H9 (cell line): ENCODE data around the gene ARFGEF3. TPM values are rescaled to one million over a fixed set of nuclear protein-coding genes. Genes with fewer than 3 reads are reported as not detected.

Experiments used
- DNase-seq: peaks from one replicate; pipeline ENCODE4 v3.0.0-alpha.2; 2017
- H2AFZ ChIP-seq: one replicate; pipeline ENCODE4 v1.6.1; 2013; ENCODE audit warnings: mild to moderate bottlenecking, low read length, control low read depth, moderate library complexity
- H2AK5ac ChIP-seq: 2 replicates; pipeline ENCODE4 v1.6.1; 2013; ENCODE audit warnings: low read length, control low read depth, mixed read lengths; ENCODE audit not compliant: insufficient read length
- H2BK120ac ChIP-seq: one replicate; pipeline ENCODE4 v1.6.1; 2013; ENCODE audit warnings: low read depth, mild to moderate bottlenecking, low read length, control low read depth, inconsistent platforms; ENCODE audit not compliant: poor library complexity, severe bottlenecking
- H2BK12ac ChIP-seq: 2 replicates; pipeline ENCODE4 v1.6.1; 2013; ENCODE audit warnings: low read length, control low read depth, mixed read lengths, low read depth; ENCODE audit not compliant: insufficient read length
- H2BK15ac ChIP-seq: 2 replicates; pipeline ENCODE4 v1.6.1; 2013; ENCODE audit warnings: low read depth, low read length, control low read depth
- H2BK20ac ChIP-seq: one replicate; pipeline ENCODE4 v1.6.1; 2013; ENCODE audit warnings: low read depth, mild to moderate bottlenecking, low read length, control low read depth, inconsistent platforms; ENCODE audit not compliant: poor library complexity, severe bottlenecking
- H2BK5ac ChIP-seq: 2 replicates; pipeline ENCODE4 v1.6.1; 2013; ENCODE audit warnings: low read length, control low read depth, mixed read lengths; ENCODE audit not compliant: insufficient read length
- H3K14ac ChIP-seq: 2 replicates; pipeline ENCODE4 v1.6.1; 2013; ENCODE audit warnings: low read length, control low read depth; ENCODE audit not compliant: insufficient read depth
- H3K18ac ChIP-seq: 2 replicates; pipeline ENCODE4 v1.6.1; 2013; ENCODE audit warnings: low read depth, mild to moderate bottlenecking, mixed read lengths, low read length, control low read depth; ENCODE audit not compliant: insufficient read length
- H3K23ac ChIP-seq: 2 replicates; pipeline ENCODE4 v1.6.1; 2013; ENCODE audit warnings: low read length, control low read depth, mixed read lengths, low read depth; ENCODE audit not compliant: insufficient read length
- H3K23me2 ChIP-seq: 2 replicates; pipeline ENCODE4 v1.6.1; 2013; ENCODE audit warnings: low read depth, mild to moderate bottlenecking, mixed read lengths, low read length, control low read depth; ENCODE audit not compliant: insufficient read length, poor library complexity, severe bottlenecking
- H3K27ac ChIP-seq: 2 replicates; pipeline ENCODE4 v1.5.1; 2013; ENCODE audit warnings: low read length, control low read depth, mixed read lengths, low read depth; ENCODE audit not compliant: insufficient read length
- H3K27me3 ChIP-seq: 2 replicates; pipeline ENCODE4 v1.6.1; 2013; ENCODE audit warnings: low read length, control low read depth, inconsistent platforms; ENCODE audit not compliant: insufficient read depth
- H3K4ac ChIP-seq: 2 replicates; pipeline ENCODE4 v1.6.1; 2013; ENCODE audit warnings: low read depth, mild to moderate bottlenecking, control low read depth, inconsistent platforms, low read length, moderate library complexity
- H3K4me1 ChIP-seq: 2 replicates; pipeline ENCODE4 v1.6.1; 2013; ENCODE audit warnings: low read length, control low read depth, inconsistent platforms; ENCODE audit not compliant: insufficient read depth
- H3K4me2 ChIP-seq: 2 replicates; pipeline ENCODE4 v1.6.1; 2013; ENCODE audit warnings: low read length, control low read depth, mixed read lengths; ENCODE audit not compliant: insufficient read length, insufficient read depth
- H3K56ac ChIP-seq: 2 replicates; pipeline ENCODE4 v1.6.1; 2013; ENCODE audit warnings: low read depth, mild to moderate bottlenecking, mixed read lengths, low read length, control low read depth; ENCODE audit not compliant: insufficient read length
- H3K79me1 ChIP-seq: 2 replicates; pipeline ENCODE4 v1.6.1; 2013; ENCODE audit warnings: low read depth, mild to moderate bottlenecking, moderate library complexity, low read length, control low read depth, inconsistent platforms; ENCODE audit not compliant: insufficient read depth, poor library complexity, severe bottlenecking
- H3K79me2 ChIP-seq: 2 replicates; pipeline ENCODE4 v1.6.1; 2013; ENCODE audit warnings: low read length, control low read depth, inconsistent platforms; ENCODE audit not compliant: insufficient read depth
- H3K9ac ChIP-seq: 2 replicates; pipeline ENCODE4 v1.6.1; 2013; ENCODE audit warnings: low read length, control low read depth, mixed read lengths; ENCODE audit not compliant: insufficient read length; ENCODE audit errors: extremely low read depth
- H3K9me3 ChIP-seq: one replicate; pipeline ENCODE4 v1.6.1; 2013; ENCODE audit warnings: low read depth, low read length, inconsistent platforms; ENCODE audit not compliant: control insufficient read depth
- H3T11ph ChIP-seq: one replicate; pipeline ENCODE4 v1.6.1; 2013; ENCODE audit warnings: mild to moderate bottlenecking, low read length, control low read depth, inconsistent platforms
- H4K20me1 ChIP-seq: one replicate; pipeline ENCODE4 v1.6.1; 2013; ENCODE audit not compliant: control insufficient read depth, insufficient read length, insufficient read depth
- H4K5ac ChIP-seq: 2 replicates; pipeline ENCODE4 v1.6.1; 2013; ENCODE audit warnings: low read depth, mild to moderate bottlenecking, mixed read lengths, low read length, control low read depth; ENCODE audit not compliant: insufficient read length
- H4K8ac ChIP-seq: replicated peaks from 2 replicates; pipeline ENCODE4 v1.6.1; 2013; ENCODE audit warnings: low read length, control low read depth, mixed read lengths, low read depth; ENCODE audit not compliant: insufficient read length
- H4K91ac ChIP-seq: 2 replicates; pipeline ENCODE4 v1.6.1; 2013; ENCODE audit warnings: low read depth, mild to moderate bottlenecking, moderate library complexity, mixed read lengths, low read length, control low read depth; ENCODE audit not compliant: insufficient read length
- H3K27ac Mint-ChIP-seq, 3 experiments: 2 replicates in 2 of 3; 3 replicates in 1 of 3; pipeline ENCODE4 v1.8.0; 2020 to 2021; ENCODE audit warnings: mixed read lengths in 3 of 3, mild to moderate bottlenecking in 1 of 3, moderate library complexity in 1 of 3
- H3K27me3 Mint-ChIP-seq: 2 replicates; pipeline ENCODE4 v1.8.0; 2021; ENCODE audit warnings: low read depth, mild to moderate bottlenecking, moderate library complexity, mixed read lengths
- H3K36me3 Mint-ChIP-seq, 3 experiments: 2 replicates in 2 of 3; 3 replicates in 1 of 3; pipeline ENCODE4 v1.8.0; 2020 to 2021; ENCODE audit warnings: low read depth in 3 of 3, mixed read lengths in 3 of 3; ENCODE audit not compliant: insufficient read depth in 1 of 3
- H3K4me1 Mint-ChIP-seq, 2 experiments: 2 replicates each; pipeline ENCODE4 v1.8.0; 2020; ENCODE audit warnings: mixed read lengths in 2 of 2
- H3K4me3 Mint-ChIP-seq, 2 experiments: 2 replicates in 1 of 2; 3 replicates in 1 of 2; pipeline ENCODE4 v1.8.0; 2020 to 2021; ENCODE audit warnings: mild to moderate bottlenecking in 2 of 2, mixed read lengths in 2 of 2, moderate library complexity in 1 of 2
- H3K9me3 Mint-ChIP-seq, 2 experiments: 2 replicates in 1 of 2; 3 replicates in 1 of 2; pipeline ENCODE4 v1.8.0; 2020; ENCODE audit warnings: mild to moderate bottlenecking in 2 of 2, mixed read lengths in 2 of 2, moderate library complexity in 1 of 2
- WGBS: extraction: QIAGEN DNeasy Blood & Tissue Kit; methylation state at CpG from one replicate; pipeline ENCODE4 v1.1.7; 2013; ENCODE audit warnings: missing lambda C conversion rate, low lambda C conversion rate, mixed read lengths; ENCODE audit not compliant: insufficient read length; ENCODE audit errors: extremely low coverage; 5-methylcytosine and 5-hydroxymethylcytosine counted together
- total RNA-seq: library from RNA; stranded (reverse); gene quantifications from 2 replicates; pipeline ENCODE4 v1.2.1, GENCODE V29; 2021
- TF ChIP-seq, protein P1 (sequence below): fragments of 200-600 bp; sonication (generic); conservative IDR thresholded peaks from 3 replicates; pipeline ENCODE4 v1.8.0; 2021; ENCODE audit warnings: antibody characterized with exemption, mild to moderate bottlenecking

ARFGEF3 gene
- total RNA-seq, 1 experiment from 2014 or later: 13.7 TPM

DNA sequence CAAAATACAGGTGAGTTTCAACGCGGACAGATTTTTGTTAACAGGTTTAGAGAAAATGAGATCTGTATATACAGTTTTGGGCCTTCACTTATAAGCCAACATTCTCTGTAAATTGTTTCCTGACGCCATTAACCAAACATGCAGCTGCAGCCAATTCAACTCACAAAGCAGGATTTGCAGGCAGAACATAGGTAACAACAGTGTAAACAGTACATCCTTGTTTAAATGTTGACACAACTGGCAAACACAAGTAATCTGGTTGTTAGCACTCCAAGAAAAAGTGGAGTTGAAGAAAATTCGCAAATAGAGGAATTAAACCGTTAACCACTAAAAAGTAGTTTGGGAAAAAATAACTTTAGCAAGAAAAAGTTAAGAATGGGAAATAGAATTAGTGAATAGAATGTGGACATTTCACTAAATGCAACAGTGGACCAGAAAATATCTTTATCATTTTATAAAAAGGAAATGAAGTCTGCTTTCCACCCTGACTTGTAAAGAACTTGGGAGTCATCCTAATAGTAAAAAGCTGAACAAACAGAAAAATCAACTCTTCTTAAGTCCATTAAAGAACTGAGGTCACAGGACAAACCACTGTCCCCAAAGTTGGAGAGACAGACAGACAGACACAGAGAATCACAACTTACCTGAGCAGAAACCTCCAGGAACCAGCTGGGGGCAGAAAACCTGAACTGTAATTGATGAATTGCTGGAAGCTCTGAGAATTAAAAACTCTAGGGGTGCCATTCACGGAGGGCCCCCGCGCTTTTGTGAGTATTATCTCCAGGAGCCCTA lies 226.0 kb downstream of the ARFGEF3 start:
- Histone ChIP-seq H2BK120ac (no peak overlapping the region), H3K14ac (no peak overlapping the region), H3K23ac (no peak overlapping the region), H2BK5ac (no peak overlapping the region), H3T11ph (no peak overlapping the region), H4K91ac (no peak overlapping the region), H2BK20ac (no peak overlapping the region), H2BK15ac (no peak overlapping the region), H3K4me2 (no peak overlapping the region), H4K20me1 (no peaks in the 10 kb centered on the region), H2AK5ac (no peak overlapping the region), H2AFZ (no peak overlapping the region), H3K27ac (no peak overlapping the region), H3K18ac (no peak overlapping the region), H3K4ac (no peak overlapping the region), H3K79me1 (no peaks in the 10 kb centered on the region), H4K8ac (no peak overlapping the region), H3K9ac (no peak overlapping the region), H3K23me2 (no peaks in the 10 kb centered on the region), H3K27me3 (no peaks in the 10 kb centered on the region), H2BK12ac (no peak overlapping the region), H3K9me3 (no peaks in the 10 kb centered on the region), H3K4me1 (no peaks in the 10 kb centered on the region; the same call in 1 of the 2 replicates), H3K56ac (no peak overlapping the region), H3K79me2 (no peaks in the 10 kb centered on the region), H4K5ac (no peak overlapping the region)
- Mint-ChIP-seq H3K4me1 (peaks cover 22 to 24% of the 10 kb centered on the region in 2 experiments), H3K4me3 (no peak overlapping the region), H3K27me3 (no peaks in the 10 kb centered on the region), H3K9me3 (no peaks in the 10 kb centered on the region), H3K36me3 (no peaks in the 10 kb centered on the region), H3K27ac (0 out of 7 replicates have a peak overlapping the region, but pooled peaks of 1 of the 3 experiments have one; percentile 60)
- TF ChIP-seq, protein P1, sequence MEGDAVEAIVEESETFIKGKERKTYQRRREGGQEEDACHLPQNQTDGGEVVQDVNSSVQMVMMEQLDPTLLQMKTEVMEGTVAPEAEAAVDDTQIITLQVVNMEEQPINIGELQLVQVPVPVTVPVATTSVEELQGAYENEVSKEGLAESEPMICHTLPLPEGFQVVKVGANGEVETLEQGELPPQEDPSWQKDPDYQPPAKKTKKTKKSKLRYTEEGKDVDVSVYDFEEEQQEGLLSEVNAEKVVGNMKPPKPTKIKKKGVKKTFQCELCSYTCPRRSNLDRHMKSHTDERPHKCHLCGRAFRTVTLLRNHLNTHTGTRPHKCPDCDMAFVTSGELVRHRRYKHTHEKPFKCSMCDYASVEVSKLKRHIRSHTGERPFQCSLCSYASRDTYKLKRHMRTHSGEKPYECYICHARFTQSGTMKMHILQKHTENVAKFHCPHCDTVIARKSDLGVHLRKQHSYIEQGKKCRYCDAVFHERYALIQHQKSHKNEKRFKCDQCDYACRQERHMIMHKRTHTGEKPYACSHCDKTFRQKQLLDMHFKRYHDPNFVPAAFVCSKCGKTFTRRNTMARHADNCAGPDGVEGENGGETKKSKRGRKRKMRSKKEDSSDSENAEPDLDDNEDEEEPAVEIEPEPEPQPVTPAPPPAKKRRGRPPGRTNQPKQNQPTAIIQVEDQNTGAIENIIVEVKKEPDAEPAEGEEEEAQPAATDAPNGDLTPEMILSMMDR: no peak
- DNase-seq: no peak
- no CpG with 5 or more reads among the region's 8 CpGs for WGBS
